HG03097 (cell line): Measurements from ENCODE around the gene ABO.
"Not testable (repeated sequence)": the region's sequence is repeated elsewhere in the genome, so short reads cannot be mapped to it uniquely, and the experiment has no call there.

Experiments used
- ATAC-seq: cut with Tn5 transposase; IDR thresholded peaks from one replicate; pipeline ENCODE4 v1.9.1; 2021; ENCODE audit not compliant: unreplicated experiment, low FRiP score

The ABO gene

DNA sequence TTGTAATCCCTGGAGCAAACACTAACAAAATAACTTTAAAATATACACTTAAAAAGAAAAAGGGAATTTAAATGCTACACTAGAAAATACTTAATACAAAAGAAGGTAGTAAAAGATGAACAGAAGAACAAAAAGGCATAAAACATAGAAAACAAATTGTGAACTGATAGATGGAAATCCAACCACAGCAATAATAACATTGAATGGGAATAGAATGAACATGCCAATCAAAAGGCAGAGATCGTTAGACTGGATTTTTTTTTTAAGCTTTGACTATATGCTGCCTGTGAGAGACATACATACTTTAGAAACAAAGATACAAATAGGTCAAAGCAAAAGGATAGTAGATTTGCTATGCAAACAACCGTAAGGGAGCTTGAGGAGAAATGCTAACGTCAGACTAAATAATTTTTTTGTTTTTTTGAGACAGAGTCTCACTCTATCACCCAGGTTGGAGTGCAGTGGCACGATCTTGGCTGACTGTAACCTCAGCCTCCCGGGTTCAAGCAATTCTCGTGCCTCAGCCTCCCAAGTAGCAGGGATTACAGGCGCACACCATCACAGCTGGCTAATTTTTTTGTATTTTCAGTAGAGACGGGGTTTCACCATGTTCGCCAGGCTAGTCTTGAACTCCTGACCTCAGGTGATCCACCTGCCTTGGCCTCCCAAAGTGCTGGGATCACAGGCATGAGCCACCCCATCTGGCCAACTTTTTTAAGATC, 6.5 kb downstream of the ABO start:
- no peak for ATAC-seq

DNA sequence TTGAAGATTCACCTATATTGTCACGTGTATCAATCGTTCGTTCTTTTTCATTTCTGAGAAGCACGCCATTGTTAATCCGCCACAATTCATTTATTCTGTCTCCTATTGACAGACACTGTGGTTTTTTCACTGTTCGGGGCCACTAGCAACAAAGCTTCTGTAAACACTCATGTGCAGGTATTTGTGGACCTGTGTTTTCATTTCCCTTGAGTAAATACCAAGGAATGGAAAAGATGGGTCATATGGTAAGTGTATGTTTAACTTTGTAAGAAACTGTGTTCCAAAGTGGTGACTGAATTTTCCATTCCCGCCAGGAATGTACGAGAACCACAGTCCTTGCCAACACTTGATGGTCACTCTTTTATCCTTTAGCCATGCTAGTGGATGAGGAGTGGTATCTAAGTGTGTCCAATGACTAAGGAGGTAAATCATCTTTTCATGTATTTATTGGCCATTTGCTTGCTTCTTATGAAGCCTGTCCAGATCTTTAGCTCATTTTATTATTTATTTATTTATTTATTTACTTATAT, 10.7 kb downstream of the ABO start:
- ATAC-seq, result no peak

- ATAC-seq, result no peak
These were observed 11.4 kb downstream of the ABO start for GRCh38 chr9:133263557-133263956.

GRCh38 chr9:133262226-133262625, 12.8 kb downstream of the ABO start:
- no peak for ATAC-seq

DNA sequence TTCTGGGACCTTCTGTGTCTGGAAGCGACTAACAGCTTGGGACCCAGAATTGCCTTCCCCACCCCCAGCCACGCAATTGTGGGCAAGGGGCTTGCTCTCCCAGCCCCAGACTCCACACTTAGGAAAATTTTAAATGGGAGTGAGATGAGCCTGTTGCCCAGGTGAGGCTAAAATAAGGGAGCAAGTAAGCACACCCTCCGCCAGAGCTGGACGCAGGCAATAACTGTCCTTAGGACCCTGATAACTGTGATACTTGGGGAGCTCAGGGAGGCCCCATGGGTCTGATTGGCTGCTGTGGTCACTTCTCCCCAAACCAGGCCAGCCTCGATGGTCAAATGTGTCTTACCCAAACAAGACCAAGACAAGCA, 13.3 kb downstream of the ABO start:
- no peak for ATAC-seq

GRCh38 chr9:133261103-133261752, 13.8 kb downstream of the ABO start:
- ATAC-seq, result no peak

- ATAC-seq, result no peak
These were observed 14.5 kb downstream of the ABO start for GRCh38 chr9:133260334-133261102.

GRCh38 chr9:133258061-133259015, 16.7 kb downstream of the ABO start:
- no peak for ATAC-seq

DNA sequence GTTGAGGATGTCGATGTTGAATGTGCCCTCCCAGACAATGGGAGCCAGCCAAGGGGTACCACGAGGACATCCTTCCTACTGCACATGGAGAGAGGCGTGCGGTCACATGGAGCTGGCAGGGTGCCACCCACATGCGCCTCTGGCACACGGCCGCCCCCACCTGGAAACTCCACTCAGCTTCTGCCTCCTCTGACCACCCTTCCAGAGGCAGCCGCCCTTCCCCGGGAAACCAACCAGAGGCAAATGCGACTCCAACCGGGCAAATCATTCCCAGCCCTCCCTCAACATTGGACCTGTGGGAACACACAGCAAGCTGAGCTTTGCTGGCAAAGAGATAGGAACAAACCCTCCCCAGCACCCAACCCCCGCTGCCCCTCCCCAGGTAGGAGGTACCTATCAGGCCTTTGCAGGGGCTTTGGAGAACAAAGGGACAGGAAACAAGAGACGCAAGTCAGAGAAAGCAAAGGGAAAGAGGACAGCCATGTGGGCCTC, 17.5 kb downstream of the ABO start:
- no peak for ATAC-seq

DNA sequence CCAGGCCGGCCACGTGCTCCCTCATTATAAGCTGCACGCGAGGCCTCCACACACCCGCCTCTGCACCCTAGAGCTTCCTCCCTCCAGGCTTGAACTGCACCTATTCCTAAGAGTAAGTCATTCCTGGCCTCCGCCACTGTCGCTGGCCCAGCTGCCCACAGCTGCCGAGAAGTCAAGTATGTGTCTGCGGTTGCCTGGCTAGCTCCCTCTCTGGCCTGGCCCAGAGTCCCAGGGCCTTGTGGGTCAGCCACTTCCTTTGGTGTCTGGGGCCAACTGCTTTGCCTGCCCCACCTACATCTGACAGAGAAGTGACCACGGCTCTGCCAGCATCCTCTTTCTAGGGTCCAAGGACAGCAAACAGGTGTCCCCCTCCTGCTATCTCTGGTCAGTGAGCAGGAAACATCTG, 18.3 kb downstream of the ABO start:
- no peak for ATAC-seq

DNA sequence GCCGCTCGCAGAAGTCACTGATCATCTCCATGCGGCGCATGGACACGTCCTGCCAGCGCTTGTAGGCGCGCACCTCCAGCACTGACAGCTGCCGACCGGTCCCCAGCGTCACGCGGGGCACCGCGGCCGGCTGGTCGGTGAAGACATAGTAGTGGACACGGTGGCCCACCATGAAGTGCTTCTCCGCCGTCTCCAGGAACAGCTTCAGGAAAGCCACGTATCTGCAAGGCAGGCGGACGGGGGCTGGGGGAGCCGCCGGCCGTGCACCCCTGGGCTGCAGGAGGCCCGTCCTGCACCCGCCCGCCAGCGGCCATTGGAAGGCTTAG, 18.9 kb downstream of the ABO start:
- ATAC-seq, result no peak

DNA sequence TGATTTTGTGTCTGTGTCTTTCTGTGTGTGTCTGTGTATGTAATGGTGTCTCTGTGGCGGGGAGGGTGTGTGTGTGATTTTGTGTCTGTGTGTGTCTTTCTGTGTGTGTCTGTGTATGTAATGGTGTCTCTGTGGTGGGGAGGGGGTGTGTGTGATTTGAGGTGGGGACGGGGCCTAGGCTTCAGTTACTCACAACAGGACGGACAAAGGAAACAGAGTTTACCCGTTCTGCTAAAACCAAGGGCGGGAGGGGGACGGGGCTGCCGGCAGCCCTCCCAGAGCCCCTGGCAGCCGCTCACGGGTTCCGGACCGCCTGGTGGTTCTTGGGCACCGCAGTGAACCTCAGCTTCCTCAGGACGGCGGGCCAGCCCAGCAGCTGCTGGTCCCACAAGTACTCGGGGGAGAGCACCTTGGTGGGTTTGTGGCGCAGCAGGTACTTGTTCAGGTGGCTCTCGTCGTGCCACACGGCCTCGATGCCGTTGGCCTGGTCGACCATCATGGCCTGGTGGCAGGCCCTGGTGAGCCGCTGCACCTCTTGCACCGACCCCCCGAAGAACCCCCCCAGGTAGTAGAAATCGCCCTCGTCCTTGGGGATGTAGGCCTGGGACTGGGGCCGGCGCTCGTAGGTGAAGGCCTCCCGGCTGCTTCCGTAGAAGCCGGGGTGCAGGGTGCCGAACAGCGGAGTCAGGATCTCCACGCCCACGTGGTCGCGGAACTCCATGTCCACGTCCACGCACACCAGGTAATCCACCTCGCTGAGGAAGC, 19.4 kb downstream of the ABO start:
- ATAC-seq, result no peak

DNA sequence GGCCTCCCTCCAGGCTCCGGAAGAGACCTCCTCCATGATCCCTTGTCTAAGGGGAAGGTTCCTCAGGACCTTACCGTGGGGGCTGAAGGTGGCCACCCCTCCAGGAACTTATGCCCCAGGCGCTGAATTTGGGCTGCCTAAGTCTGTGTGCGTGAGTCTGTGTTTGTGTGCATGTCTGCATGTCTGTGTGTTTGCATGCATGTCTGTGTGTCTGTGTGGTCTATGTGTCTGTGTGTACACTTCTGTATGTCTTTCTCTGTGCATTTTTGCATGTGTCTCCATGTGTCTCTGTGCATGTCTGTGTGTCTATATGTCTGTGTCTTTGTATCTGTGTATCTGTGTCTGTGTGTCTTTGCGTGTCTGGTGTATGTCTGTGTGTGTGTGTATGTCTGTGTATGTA, 20.5 kb downstream of the ABO start:
- ATAC-seq, result no peak

- ATAC-seq, result no peak
These were observed 21.7 kb downstream of the ABO start for GRCh38 chr9:133253268-133253667.

GRCh38 chr9:133252301-133253020, 22.5 kb downstream of the ABO start:
- no peak for ATAC-seq

DNA sequence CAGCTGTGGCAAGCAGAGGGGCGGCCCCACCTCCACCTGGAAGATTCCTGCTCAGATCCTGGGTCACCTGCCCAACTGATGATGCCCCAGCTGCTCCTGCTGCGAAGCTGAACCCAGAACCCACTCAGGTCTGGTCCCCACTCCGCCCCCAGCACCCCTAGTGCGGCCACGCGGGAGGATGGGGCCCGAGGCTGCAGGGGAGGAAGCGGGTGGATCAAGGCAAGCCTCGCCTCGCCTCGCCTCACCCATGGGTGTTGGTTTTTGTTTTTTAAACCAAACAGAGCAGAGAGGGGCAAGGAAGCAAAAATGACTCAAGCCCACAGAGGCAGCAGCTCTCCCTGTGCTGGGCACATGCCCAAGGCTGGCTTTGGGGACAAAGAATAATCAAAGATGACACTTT, 23.2 kb downstream of the ABO start:
- no peak for ATAC-seq

DNA sequence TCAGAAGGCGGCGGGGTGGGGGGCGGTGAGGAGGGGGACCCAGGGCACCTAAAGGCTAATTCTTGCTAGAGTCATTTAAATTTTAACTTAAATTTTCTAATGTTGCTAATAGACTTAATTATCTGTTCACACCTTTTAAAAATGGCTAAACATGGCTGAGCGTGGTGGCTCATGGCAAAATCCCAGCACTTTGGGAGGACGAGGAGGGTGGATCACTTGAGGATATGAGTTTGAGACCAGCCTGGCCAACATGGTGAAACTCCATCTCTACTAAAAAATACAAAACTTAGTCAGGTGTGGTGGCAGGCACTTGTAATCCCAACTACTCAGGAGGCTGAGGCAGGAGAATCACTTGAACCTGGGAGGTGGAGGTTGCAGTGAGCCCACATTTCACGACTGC, 23.8 kb downstream of the ABO start:
- not testable (repeated sequence) for ATAC-seq

DNA sequence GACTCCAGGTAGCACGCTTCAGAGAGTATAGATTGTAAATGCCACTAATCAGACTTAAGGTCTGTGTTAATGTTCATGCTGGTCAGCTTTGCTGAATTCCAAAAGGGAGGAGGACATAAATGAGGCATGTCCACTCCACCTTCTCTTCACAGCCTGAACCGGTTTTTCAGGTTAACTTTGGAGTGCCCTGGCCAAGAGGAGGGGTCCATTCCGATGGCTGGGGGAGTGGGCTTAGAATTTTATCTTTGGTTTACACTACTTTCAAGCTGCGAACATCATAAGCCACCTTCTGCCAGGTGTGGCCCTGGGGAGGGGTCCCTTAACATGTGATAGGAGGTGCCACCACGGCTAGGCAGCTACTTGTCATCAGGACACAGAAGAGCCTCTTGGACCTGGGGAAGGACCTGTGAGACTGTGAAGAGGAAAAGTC, 24.2 kb downstream of the ABO start:
- ATAC-seq, result no peak

DNA sequence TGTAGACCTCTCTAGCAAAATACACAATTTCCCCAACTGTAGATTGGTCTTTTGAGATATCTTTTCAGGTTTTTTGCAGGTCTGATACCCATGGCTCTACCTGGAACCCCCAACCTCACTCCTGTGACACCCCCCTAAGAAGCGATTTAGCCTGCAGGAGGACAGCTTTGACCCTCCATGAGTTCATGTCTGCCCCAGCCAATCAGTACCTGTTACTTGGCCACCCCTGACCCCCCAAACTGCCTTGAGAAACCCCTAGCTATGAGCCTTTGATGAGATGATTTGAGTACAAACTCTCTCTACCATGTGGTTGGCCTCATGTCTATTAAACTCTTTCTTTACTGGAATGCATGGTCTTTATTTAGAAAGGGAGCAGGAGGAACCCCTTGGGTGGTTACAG, 25.7 kb downstream of the ABO start:
- no peak for ATAC-seq
